D721Med (cell line): ENCODE results near the gene PABPC1L2B.
"Not testable (repeated sequence)": the region's sequence is repeated elsewhere in the genome, so short reads cannot be mapped to it uniquely, and the experiment has no call there.

ENCODE experiments used
- DNase-seq: peaks from one replicate; pipeline ENCODE4 v3.0.0; 2011; ENCODE audit warnings: low spot score; ENCODE audit not compliant: insufficient read length
- FAIRE-seq: peaks from 2 replicates; lab custom pipeline; 2011; peaks lifted over from hg19 to GRCh38; lab: Jason Lieb, UNC
- CTCF ChIP-seq: IDR thresholded peaks from 2 replicates; pipeline ENCODE4 v1.5.1; 2012; ENCODE audit warnings: mild to moderate bottlenecking, control low read depth; ENCODE audit not compliant: insufficient read depth; ENCODE audit errors: missing control alignments

PABPC1L2B gene

GRCh38 chrX:73002733-73003132 is at the start of gene PABPC1L2B:
Gene PABPC1L2B (plus strand): TSS chrX:73002939. CDS start chrX:73003643, 704 bp downstream.
- DNase-seq, FAIRE-seq: not testable (repeated sequence)

GRCh38 chrX:72959971-72960370 is 42.8 kb upstream of the PABPC1L2B start:
- not testable (repeated sequence) for DNase-seq, FAIRE-seq

GRCh38 chrX:72971859-72972258 is 30.9 kb upstream of the PABPC1L2B start:
- not testable (repeated sequence) for FAIRE-seq

GRCh38 chrX:72974885-72975284 is 27.9 kb upstream of the PABPC1L2B start:
- DNase-seq, FAIRE-seq: not testable (repeated sequence)

More at GRCh38 chrX:72971859-72972258, 30.9 kb upstream of the PABPC1L2B start:
- not testable (repeated sequence) for DNase-seq

GRCh38 chrX:72980894-72981469 is 21.8 kb upstream of the PABPC1L2B start:
- not testable (repeated sequence) for DNase-seq, FAIRE-seq

- DNase-seq, FAIRE-seq: not testable (repeated sequence)
Measured at GRCh38 chrX:73004032-73004431, 1.3 kb downstream of the PABPC1L2B start.

DNA sequence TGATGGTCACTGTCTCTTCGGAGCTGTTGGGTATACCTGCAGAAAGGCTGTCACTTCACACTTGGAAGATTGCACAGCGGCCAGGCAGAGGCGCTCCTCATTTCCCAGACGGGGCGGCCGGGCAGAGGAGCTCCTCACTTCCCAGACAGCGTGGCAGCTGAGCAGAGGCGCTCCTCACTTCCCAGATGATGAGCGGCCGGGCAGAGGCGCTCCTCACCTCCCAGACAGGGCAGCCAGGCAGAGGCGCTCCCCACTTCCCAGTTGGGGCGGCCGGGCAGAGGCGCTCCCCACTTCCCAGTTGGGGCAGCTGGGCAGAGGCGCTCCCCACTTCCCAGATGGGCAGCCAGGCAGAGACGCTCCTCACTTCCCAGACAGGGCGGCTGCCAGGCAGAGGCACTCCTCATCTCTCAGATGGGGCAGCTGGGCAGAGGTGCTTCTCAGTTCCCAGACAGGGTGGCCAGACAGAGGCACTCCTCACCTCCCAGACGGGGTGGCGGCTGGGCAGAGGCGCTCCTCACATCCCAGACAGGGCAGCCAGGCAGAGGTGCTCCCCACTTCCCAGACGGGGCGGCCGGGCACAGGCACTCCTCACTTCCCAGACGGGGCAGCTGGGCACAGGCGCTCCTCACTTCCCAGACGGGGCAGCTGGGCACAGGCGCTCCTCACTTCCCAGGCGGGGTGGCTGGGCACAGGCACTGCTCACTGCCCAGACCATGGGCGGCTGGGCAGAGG is 18.8 kb downstream of the PABPC1L2B start:
- FAIRE-seq (no peak), DNase-seq (no peak)
- no peak for TF ChIP-seq CTCF

DNA sequence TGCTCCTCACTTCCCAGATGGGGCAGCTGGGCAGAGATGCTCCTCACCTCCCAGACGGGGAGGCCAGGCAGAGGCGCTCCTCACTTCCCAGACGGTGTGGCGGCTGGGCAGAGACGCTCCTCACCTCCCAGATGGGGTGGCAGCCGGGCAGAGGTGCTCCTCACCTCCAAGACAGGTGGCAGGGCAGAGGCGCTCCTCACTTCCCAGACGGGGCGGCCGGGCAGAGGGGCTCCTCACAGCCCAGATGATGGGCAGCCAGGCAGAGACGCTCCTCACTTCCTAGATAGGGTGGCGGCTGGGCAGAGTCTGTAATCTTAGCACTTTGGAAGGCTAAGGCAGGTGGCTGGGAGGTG is 19.3 kb downstream of the PABPC1L2B start:
- not testable (repeated sequence) for FAIRE-seq, DNase-seq

DNA sequence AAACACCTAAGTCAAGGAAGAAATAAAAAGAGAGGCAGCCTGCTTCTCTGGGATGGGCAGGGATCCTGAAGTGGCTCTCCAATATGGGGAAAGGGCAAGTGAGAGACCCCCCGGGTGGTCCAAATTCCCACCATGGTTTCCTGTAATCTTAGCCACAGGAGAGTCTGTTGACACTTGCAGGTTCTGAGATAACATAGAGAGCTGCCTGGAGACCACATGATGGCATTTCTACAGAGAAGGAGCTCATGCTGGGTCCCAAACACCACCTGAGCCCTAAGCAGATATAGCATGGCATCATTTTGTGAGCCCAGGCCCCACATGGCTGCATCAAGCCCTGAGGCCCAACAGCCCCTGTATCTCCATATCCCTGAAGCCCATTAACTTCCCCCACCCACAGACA is 26.1 kb downstream of the PABPC1L2B start:
- no peak for DNase-seq
- no peak for TF ChIP-seq CTCF
- FAIRE-seq, result no peak
